NCI-H2196 (cell line): Measurements from ENCODE around the gene COL23A1.
A peak's percentile ranks its signal among the peaks of the same experiment; 100 is the strongest.

ENCODE experiments used
- DNase-seq: peaks from one replicate; lab custom pipeline; 2025; ENCODE audit not compliant: unreplicated experiment; lab: John Stamatoyannopoulos, UW

The COL23A1 gene

GRCh38 chr5:178463321-178464155 is 126.7 kb downstream of the COL23A1 start:
- no peak for DNase-seq

- DNase-seq, result no peak
These were observed 127.4 kb downstream of the COL23A1 start for GRCh38 chr5:178462816-178463215.

GRCh38 chr5:178462076-178462475 is 128.1 kb downstream of the COL23A1 start:
- no peak for DNase-seq

GRCh38 chr5:178461004-178461730 is 129.0 kb downstream of the COL23A1 start:
- peak; percentile 13 for DNase-seq

DNA sequence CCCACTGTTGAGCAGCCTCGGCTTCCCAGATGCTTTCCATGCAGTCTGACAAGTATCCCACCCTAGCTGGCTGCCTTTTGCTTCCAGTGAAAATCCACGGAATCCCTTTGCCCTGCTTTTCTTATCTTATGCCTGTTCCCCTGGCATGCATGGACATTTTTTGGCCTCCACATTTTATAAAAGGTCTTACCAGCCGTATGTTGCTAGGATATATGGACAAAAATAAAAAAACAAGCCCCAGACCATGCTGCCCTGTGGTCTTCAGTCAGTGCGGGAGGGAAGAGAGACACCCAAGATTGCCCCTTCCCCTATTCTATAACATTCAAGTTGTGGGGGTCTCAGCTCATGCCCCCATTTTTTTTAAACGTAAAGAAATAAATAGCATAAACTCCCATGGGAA is 129.6 kb downstream of the COL23A1 start:
- DNase-seq, result no peak

GRCh38 chr5:178460174-178460573 is 130.0 kb downstream of the COL23A1 start:
- DNase-seq, result no peak

DNA sequence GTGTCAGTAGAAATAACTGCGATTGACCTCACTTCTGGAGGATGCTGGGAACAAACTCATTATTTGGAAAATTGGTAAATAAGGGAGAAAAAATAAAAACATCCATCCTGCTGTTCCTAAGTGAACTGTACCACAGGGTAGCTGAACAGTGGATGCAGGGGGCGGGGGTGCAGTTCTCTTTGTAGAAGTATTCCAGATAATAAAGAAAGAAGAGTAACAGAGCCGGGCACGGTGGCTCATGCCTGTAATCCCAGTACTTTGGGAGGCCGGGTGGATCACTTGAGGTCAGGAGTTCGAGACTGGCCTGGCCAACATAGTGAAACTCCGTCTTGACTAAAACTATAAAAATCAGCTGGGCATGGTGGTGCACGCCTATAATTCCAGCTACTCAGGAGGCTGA is 132.1 kb downstream of the COL23A1 start:
- DNase-seq, result no peak

DNA sequence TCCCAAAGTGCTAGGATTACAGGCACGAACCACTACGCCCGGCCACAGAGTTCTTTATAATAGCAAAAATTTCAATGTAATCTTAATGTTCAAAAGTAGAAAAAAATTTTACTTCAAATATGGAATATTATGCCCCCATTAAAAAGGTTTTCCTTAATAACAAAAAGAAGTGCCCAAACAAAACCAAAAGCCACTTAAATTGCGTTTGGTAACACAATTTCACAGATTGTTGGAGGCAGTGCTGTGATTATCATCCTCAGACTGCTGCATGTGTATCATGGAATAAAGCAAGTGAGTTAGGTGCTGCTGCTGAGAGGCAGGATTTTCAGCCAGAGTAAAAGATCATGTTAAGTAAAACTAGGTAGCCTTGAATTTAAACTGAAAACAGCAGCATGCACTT is 132.7 kb downstream of the COL23A1 start:
- DNase-seq, result no peak

DNA sequence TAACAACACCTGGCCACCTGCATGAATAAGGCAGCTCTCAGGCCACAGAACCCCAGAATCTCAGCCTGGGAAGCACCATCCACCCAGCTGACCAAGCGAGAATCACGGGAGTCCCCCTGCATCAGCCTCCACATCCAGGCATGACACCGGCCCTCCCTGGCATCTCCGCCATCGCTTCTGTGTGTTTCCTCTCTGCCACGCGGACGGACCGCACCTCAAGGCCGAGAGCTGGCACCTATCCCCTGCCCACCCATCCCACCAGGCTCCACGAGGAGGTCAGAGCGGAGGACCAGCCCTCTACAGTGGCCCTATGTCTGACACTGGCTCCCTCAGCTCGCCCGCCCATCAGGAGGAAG is 134.7 kb downstream of the COL23A1 start:
- no peak for DNase-seq

DNA sequence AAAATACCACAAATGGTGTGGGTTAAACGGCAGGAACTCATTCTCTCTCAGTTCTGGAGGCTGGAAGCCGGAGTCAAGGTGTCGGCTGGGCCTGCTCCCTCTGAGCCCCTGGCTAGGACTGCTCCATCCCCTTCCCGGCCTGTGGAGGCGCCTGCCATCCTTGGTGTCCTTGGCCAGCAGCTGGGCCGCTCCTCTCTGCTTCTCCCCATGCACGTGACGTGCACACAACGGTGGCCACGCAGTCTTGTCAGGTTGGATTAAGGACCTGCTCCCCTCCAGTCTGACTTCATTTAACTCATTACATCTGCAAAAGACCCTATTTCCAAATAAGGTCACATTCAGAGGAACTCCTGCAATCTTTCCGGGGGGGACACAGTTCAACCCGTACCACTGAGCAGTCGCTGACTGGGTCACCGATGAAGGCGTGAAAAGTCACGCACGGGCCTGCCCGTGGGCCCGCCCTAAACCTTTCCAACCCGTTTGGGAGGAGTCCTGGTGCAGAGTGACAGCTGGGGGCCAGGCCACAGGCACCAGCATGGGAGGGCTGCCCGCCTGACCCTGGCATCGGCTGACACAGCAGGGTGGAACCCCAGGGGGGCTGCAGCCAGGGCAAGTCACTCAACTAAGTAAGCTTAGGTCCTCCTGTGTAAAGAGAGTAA is 135.2 kb downstream of the COL23A1 start:
- DNase-seq, result no peak

DNA sequence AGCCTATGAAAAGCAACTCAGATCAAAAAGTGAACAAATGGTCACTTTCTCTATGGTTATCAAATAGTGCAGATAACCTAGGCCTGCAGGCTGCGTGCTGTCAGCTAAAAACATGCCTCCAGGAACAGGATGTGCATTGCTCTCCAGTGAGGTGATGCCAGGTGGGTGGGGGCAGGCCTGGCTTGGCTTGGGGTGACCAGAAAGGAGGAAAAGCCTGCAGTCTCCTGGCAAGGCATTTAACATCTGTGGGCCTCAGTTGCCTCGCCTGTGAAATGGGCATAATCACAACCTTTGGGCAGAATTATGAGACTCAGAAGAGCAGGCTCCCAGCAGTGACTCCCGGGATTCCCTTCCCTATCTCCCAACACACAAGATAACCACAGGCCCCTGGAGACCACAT is 135.9 kb downstream of the COL23A1 start:
- DNase-seq, result no peak

DNA sequence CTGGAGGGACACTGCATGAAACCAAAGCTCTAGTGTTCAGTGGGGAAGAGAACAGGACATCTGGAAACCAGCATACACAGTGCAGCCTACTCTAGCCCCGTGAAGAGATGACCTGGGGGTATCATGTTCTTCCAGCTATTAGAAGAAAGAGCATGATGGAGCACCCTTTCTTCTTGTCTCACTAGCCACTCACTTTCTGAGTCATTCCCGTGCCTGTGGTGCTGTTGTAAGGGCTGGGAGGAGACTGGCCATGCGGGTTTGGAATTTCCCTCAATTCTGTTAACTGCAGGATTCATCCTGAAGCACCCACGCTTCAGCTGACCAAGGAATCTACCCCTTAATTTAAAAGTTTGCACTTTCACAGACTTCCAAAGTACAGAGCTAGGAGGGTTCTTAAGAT is 137.0 kb downstream of the COL23A1 start:
- DNase-seq, result no peak

DNA sequence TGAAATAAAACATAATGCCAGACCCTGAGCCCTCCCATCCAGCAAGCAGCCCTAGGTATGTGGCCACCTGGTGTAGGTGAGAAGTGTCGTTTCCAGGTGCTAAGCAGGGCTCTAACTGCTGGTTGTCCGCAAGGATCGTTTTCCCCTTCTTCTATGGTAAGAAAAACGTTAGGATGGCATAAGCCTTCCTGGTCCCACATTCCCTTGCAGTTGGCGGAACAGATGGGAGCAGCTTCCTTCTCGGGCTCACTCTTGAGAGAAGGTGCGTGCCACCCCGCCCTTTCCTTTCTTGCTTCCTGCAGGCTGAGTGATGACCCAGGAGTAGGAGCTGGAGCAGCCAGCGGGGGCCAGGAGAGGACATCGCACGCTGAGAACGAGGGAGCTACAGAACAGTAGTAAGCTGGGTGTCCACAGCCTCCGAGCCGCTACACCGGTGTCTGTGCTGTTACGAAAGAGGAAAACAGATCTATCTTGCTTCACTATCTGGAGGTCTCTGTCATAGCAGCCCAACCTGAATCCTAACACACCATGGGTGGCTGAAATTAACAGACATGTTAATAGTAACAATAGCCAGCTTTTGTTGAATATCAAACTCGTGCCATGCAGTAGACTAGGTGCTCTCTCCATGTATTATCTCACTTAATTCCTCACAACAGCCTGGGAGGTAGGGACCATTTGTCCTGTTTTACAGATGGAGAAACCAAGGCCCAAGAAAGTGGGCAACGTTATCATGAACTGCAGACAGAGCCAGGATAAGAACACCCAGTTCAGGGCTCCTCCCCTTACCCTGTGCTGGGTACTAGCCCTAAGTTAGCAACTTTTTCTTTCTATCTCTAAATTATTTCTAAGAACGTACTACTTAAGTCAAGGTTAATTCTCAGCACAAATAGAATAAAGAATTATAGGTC is 139.8 kb downstream of the COL23A1 start:
- DNase-seq, result no peak

- DNase-seq, result no peak
These were observed 140.8 kb downstream of the COL23A1 start for GRCh38 chr5:178449163-178450070.

GRCh38 chr5:178445534-178445933 is 144.7 kb downstream of the COL23A1 start:
- DNase-seq, result no peak

DNA sequence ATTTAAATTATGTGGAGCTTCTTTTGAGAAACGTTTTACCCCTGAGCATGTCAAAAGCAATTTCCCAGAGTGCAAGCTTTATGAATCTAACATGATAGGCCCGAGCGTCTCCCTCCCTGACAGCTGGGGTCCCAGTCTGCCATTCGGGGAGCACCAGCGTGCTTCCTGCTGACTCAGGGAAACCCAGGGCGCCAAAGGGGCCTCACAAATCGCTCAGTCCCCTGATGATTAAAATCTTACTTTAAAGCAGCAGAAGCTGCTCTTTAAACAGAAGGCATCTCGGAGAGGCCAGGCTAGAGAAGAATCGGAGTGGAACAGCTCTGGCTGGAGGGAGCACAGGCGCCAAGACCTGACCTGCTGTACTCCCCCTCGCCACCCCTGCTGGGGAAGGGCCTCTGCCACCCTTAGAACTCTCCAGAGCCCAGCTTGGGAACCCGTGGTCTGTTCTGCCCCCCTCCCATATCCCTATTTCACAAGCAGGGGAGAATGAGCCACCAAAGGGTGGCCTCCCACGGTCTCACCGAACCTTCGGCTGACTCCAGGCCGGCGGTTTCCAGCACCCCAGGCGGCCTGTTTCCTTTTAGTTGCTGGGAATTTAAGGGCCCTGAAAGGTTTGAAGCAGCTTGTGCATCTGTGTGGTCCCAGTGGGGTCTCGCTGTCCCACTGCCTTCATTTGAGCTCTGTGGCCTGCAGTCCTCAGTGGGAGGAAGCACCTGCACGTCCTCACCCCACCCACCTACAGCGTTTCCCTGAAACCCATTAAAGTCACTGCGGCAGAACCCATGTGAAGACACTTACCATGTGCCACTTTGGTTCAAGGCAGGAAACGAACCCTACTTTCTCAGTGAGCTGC is 147.6 kb downstream of the COL23A1 start:
- DNase-seq, result no peak

DNA sequence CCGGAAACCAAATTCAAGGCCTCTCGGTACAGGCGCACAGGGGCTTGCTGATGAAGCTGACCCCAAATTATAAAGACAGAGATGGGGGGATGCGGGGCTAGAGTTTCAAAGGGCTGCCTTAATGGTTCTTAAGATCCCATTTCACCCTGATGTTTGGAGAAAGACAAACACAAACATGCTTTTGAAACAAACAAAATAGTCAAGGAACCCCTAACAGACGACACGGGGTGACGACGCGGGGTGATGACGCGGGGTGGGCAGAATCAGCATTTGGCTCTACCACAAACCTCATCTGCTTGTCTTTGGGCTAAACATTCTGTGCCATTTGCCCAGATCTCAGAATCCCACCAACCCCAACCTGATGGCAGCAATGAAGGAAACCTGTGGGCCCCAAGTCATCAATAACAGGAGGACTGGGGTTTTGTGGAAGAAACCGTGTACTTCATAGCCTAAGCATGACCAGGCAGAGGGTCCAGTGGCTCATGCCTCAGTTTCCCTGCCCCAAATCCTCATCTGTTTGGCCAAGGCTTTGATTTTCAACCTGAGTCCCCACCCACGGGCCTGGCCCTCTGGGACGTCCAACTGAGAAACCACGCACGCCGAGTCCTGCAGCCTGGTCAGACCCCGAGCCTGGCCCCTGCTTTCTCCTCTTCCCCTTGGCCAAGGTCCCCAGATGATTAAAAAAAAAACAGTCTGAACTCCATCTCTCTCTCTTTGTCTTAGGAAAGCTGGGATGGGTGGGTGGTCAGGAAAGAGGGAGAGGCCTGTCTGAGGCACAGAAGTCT is 148.5 kb downstream of the COL23A1 start:
- no peak for DNase-seq

DNA sequence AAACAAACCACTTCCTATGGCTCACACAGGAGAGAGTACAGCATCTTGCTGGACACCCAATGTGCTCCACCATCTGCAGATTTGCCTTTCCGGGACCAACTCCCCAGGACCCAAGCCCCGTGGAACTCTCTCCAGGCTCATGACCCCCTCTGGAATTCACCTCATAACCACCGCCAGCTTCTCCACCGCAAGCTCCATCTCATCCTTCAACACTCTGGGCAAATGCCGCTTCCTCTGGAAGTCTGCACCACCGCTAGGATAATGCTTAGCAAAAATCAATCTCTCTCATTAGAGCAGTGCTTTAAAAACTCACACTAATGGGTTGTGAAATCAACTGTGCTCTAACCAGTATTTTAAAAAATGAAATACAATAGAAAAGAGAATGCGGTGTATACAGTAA is 150.0 kb downstream of the COL23A1 start:
- DNase-seq, result no peak
